ENCODE measurements around the gene PTPN4. TPM values are rescaled to one million over a fixed set of nuclear protein-coding genes. Genes with fewer than 3 reads are reported as not detected.
A peak's percentile ranks its signal among the peaks of the same experiment; 100 is the strongest.

PTPN4 gene, protein sequence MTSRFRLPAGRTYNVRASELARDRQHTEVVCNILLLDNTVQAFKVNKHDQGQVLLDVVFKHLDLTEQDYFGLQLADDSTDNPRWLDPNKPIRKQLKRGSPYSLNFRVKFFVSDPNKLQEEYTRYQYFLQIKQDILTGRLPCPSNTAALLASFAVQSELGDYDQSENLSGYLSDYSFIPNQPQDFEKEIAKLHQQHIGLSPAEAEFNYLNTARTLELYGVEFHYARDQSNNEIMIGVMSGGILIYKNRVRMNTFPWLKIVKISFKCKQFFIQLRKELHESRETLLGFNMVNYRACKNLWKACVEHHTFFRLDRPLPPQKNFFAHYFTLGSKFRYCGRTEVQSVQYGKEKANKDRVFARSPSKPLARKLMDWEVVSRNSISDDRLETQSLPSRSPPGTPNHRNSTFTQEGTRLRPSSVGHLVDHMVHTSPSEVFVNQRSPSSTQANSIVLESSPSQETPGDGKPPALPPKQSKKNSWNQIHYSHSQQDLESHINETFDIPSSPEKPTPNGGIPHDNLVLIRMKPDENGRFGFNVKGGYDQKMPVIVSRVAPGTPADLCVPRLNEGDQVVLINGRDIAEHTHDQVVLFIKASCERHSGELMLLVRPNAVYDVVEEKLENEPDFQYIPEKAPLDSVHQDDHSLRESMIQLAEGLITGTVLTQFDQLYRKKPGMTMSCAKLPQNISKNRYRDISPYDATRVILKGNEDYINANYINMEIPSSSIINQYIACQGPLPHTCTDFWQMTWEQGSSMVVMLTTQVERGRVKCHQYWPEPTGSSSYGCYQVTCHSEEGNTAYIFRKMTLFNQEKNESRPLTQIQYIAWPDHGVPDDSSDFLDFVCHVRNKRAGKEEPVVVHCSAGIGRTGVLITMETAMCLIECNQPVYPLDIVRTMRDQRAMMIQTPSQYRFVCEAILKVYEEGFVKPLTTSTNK
- total RNA-seq (10 to 100 TPM; 48.8 to 70.7 TPM), polyA plus RNA-seq (1 to 10 TPM; 4.2 to 5.3 TPM)
- long read RNA-seq, donor 1, full-length matches to known transcripts = 1 of 1 reads
- long read RNA-seq, donor 1, partial matches to known transcripts = 0 of 1 reads
- long read RNA-seq, donor 1, other reads (novel, unspliced or antisense) = 0 of 1 reads
- long read RNA-seq, donor 2 = 0 reads
- long read RNA-seq, donor 3 = 0 reads
- long read RNA-seq, donor 4 = 0 reads
- long read RNA-seq, donor 5, full-length matches to known transcripts = 3 of 3 reads
- long read RNA-seq, donor 5, partial matches to known transcripts = 0 of 3 reads
- long read RNA-seq, donor 5, other reads (novel, unspliced or antisense) = 0 of 3 reads

DNA sequence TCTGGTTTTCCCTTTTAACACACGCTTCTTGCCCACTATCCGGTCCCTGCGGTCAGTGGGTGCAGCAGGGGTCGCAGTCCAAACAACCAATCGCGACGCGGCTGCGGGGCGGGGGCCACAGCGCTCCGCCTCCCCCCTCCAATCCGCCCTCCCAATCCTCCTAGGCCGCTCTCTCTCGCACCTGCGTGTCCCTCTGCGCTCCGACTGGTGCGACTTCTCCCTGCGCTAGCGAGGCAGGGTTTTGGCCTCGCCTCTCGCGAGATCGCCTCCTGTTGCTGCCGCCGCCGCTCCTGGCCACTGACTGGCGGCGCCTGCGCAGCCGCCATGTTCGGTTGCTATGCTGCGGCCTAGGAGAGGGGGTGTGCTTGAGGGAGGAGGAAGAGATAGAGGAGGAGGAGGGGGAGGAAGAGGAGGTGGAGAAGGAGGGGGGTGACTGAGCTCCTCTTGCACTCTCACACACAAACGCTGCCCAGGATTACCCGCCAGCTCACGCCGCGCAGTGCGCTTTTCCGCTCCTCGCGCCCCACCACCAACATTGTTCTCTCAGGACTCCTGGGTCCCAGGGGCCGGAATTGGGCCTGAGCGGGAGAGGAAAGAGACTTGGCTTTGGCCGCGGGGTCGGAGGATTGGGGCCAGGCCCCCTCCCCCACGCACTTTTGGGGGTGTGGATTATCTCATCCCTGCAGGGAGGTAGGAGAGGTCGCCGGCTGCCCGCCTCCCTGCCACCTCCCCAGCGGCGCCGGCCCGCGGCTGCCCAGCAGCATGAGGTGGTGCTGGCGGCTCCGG lies at the start of gene PTPN4:
Gene PTPN4, plus strand, starts transcription at position 472 of the 786 bp plus-strand sequence. CDS start 49,932 bp downstream, outside the sequence.
- H3K9ac ChIP-seq (ENCODE audit: insufficient read depth in 1 of 2, low read length in 2 of 2) = peak within 1 kb of the TSS; percentile 86 to 89
- ATAC-seq (ENCODE audit: insufficient read depth, low FRiP score) (peak; percentile 95), DNase-seq (peak; percentile 97 to 99 (median 97))
- H3K4me3 ChIP-seq = peak within 1 kb of the TSS; percentile 75
- no peaks in the 10 kb centered on the region for H3K9me3 ChIP-seq (ENCODE audit: control insufficient read depth in 4 of 4, insufficient read depth in 3 of 4, low read length in 3 of 4)
- H3K27me3 ChIP-seq (ENCODE audit: control insufficient read depth in 3 of 3, insufficient read depth in 3 of 3, low read length in 2 of 3) = no peaks in the 10 kb centered on the region
- no peaks in the 10 kb centered on the region for H3K36me3 ChIP-seq (ENCODE audit: control insufficient read depth in 4 of 4, insufficient read depth in 4 of 4, low read length in 4 of 4)
- TF ChIP-seq, protein P1, sequence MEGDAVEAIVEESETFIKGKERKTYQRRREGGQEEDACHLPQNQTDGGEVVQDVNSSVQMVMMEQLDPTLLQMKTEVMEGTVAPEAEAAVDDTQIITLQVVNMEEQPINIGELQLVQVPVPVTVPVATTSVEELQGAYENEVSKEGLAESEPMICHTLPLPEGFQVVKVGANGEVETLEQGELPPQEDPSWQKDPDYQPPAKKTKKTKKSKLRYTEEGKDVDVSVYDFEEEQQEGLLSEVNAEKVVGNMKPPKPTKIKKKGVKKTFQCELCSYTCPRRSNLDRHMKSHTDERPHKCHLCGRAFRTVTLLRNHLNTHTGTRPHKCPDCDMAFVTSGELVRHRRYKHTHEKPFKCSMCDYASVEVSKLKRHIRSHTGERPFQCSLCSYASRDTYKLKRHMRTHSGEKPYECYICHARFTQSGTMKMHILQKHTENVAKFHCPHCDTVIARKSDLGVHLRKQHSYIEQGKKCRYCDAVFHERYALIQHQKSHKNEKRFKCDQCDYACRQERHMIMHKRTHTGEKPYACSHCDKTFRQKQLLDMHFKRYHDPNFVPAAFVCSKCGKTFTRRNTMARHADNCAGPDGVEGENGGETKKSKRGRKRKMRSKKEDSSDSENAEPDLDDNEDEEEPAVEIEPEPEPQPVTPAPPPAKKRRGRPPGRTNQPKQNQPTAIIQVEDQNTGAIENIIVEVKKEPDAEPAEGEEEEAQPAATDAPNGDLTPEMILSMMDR (IDR thresholded peaks at IDR 0.05; ENCODE audit: control extremely low read depth, extremely low read depth) = no peak
- WGBS, 2 donors = 0% methylated on average over 55 to 59 of the region's 59 CpGs
- peak within 1 kb of the TSS; percentile 88 to 99 for H3K27ac ChIP-seq (ENCODE audit: low read depth in 1 of 2, low read length in 1 of 2)
- peaks cover 1 to 27% (median 7%) of the 10 kb centered on the region in 5 donors for H3K4me1 ChIP-seq (ENCODE audit: control insufficient read depth in 5 of 5, insufficient read depth in 5 of 5, low read length in 5 of 5)

DNA sequence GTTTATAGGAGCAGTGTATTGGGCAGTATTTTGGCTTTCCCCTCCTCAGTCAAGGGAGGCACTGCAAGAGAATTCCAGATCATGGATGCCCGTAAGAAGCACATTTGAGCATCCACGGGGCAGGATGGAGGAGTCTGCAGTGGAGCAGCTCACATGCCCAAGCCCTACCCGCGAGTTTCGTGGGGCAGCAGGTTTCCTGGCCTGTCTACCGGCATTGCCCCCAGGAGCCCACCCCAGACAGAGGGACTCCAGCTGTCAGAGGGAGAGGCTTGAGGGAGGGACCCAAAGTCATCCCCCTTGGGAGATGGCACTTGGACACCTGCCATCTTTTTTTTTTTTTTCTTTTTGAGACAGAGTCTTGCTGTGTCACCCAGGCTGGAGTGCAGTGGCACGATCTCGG lies 49.4 kb upstream of the PTPN4 start:
- Histone ChIP-seq H3K9me3 (ENCODE audit: control insufficient read depth in 4 of 4, insufficient read depth in 3 of 4, low read length in 3 of 4) (peaks cover 0 to 3% (median 1%) of the 10 kb centered on the region in 4 donors), H3K27ac (ENCODE audit: low read depth in 1 of 2, low read length in 1 of 2) (no peak overlapping the region), H3K36me3 (ENCODE audit: control insufficient read depth in 4 of 4, insufficient read depth in 4 of 4, low read length in 4 of 4) (no peaks in the 10 kb centered on the region), H3K4me3 (no peak overlapping the region), H3K9ac (ENCODE audit: insufficient read depth in 1 of 2, low read length in 2 of 2) (no peak overlapping the region), H3K27me3 (ENCODE audit: control insufficient read depth in 3 of 3, insufficient read depth in 3 of 3, low read length in 2 of 3) (no peaks in the 10 kb centered on the region), H3K4me1 (ENCODE audit: control insufficient read depth in 5 of 5, insufficient read depth in 5 of 5, low read length in 5 of 5) (no peaks in the 10 kb centered on the region)
- DNase-seq = no peak
- WGBS, 2 donors = 87 to 92% methylated on average over 8 of the region's 8 CpGs
- TF ChIP-seq, protein P1 (IDR thresholded peaks at IDR 0.05; ENCODE audit: control extremely low read depth, extremely low read depth) = no peak
- ATAC-seq (ENCODE audit: insufficient read depth, low FRiP score) = no peak

DNA sequence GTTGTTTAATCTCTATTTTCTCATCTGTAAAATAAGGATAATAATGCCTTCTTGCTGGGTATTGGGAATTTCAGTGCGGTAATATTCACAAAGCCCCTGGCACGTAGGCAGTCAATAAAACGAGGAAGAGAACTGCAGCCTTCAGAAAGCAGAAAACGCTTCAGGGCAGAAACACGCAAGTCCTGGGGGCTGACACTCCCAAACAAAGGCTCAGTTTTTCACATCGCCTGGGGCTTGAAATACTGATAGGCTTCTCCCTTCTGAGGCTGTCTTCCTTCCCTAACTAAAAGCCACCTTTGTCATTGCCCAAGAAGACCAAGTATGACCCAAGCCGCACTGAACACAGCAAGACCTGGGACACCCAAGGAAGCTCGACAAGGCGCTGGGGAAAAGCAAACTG lies 48.4 kb upstream of the PTPN4 start:
- TF ChIP-seq, protein P1 (IDR thresholded peaks at IDR 0.05; ENCODE audit: control extremely low read depth, extremely low read depth) = no peak
- WGBS, 2 donors = 88 to 92% methylated on average over 9 of the region's 9 CpGs
- Histone ChIP-seq H3K9me3 (ENCODE audit: control insufficient read depth in 4 of 4, insufficient read depth in 3 of 4, low read length in 3 of 4) (no peaks in the 10 kb centered on the region), H3K36me3 (ENCODE audit: control insufficient read depth in 4 of 4, insufficient read depth in 4 of 4, low read length in 4 of 4) (no peaks in the 10 kb centered on the region), H3K27ac (ENCODE audit: low read depth in 1 of 2, low read length in 1 of 2) (no peak overlapping the region), H3K4me1 (ENCODE audit: control insufficient read depth in 5 of 5, insufficient read depth in 5 of 5, low read length in 5 of 5) (peaks cover 0 to 4% (median 0%) of the 10 kb centered on the region in 5 donors), H3K27me3 (ENCODE audit: control insufficient read depth in 3 of 3, insufficient read depth in 3 of 3, low read length in 2 of 3) (no peaks in the 10 kb centered on the region), H3K9ac (ENCODE audit: insufficient read depth in 1 of 2, low read length in 2 of 2) (no peak overlapping the region), H3K4me3 (no peak overlapping the region)
- ATAC-seq (ENCODE audit: insufficient read depth, low FRiP score) = no peak
- no peak for DNase-seq
